SK-N-SH (cell line): ENCODE results near the gene ENPP7. TPM values are rescaled to one million over a fixed set of nuclear protein-coding genes. Genes with fewer than 3 reads are reported as not detected.

Source experiments
- CTCF ChIA-PET: fragments of 300-600, 350-600 bp; formaldehyde crosslinking; extraction: SDS; loops from one replicate; lab custom pipeline; 2021; lab: Yijun Ruan, JAX
- POLR2A ChIA-PET: fragments of 350-600 bp; sonication (Branson Sonifier 250); formaldehyde crosslinking; extraction: SDS; loops from one replicate; lab custom pipeline; 2020; ENCODE audit warnings: antibody characterized with exemption, inconsistent platforms; lab: Yijun Ruan, JAX
- DNase-seq: peaks from one replicate; pipeline ENCODE4 v3.0.0; 2012
- H2AFZ ChIP-seq: fragments of 200-600 bp; sonication (generic); 2 replicates; pipeline ENCODE4 v1.8.1; 2016; ENCODE audit warnings: antibody characterized with exemption, mild to moderate bottlenecking, low read depth
- H3F3A ChIP-seq: fragments of 200-600 bp; sonication (generic); replicated peaks from 2 replicates; pipeline ENCODE3; 2016; ENCODE audit warnings: antibody characterized with exemption, mild to moderate bottlenecking; ENCODE audit not compliant: insufficient read depth
- H3K27ac ChIP-seq, 2 experiments: fragments of 200-500 bp in 1 of 2; fragments of 200-600 bp in 1 of 2; sonication (Bioruptor generic) in 1 of 2; sonication (generic), shearing (Covaris generic) in 1 of 2; 2 replicates each; pipeline versions ENCODE4 v1.5.1 to v1.6.1; 2014 to 2016; ENCODE audit warnings: low read depth in 2 of 2, inconsistent platforms in 1 of 2, low read length in 1 of 2, mild to moderate bottlenecking in 1 of 2, mixed read lengths in 1 of 2
- H3K27me3 ChIP-seq: fragments of 200-600 bp; sonication (generic), shearing (Covaris generic); 2 replicates; pipeline ENCODE4 v1.6.1; 2016; ENCODE audit warnings: mixed run types; ENCODE audit not compliant: insufficient read depth
- H3K36me3 ChIP-seq, 2 experiments: fragments of 200-500 bp in 1 of 2; fragments of 200-600 bp in 1 of 2; sonication (Bioruptor generic) in 1 of 2; sonication (generic) in 1 of 2; replicated peaks in 1 of 2; 2 replicates each; pipeline versions ENCODE3 to v1.5.1; 2014 to 2016; ENCODE audit warnings: low read length in 1 of 2, mild to moderate bottlenecking in 1 of 2; ENCODE audit not compliant: insufficient read depth in 2 of 2, control insufficient read depth in 1 of 2
- H3K4me1 ChIP-seq, 2 experiments: fragments of 200-500 bp in 1 of 2; fragments of 200-600 bp in 1 of 2; sonication (Bioruptor generic) in 1 of 2; sonication (generic), shearing (Covaris generic) in 1 of 2; 2 replicates each; pipeline versions ENCODE4 v1.5.1 to v1.6.1; 2014 to 2016; ENCODE audit warnings: low read depth in 1 of 2, low read length in 1 of 2, mixed run types in 1 of 2; ENCODE audit not compliant: insufficient read depth in 2 of 2, control insufficient read depth in 1 of 2
- H3K4me2 ChIP-seq: fragments of 200-600 bp; sonication (generic), shearing (Covaris generic); 2 replicates; pipeline ENCODE4 v1.6.1; 2017; ENCODE audit warnings: mixed run types
- H3K4me3 ChIP-seq, 2 experiments: fragments of 200-500 bp in 1 of 2; fragments of 200-600 bp in 1 of 2; sonication (Bioruptor generic) in 1 of 2; sonication (generic), shearing (Covaris generic) in 1 of 2; 2 replicates each; pipeline versions ENCODE4 v1.5.1 to v1.8.1; 2014 to 2016; ENCODE audit warnings: low read depth in 2 of 2, inconsistent platforms in 1 of 2, low read length in 1 of 2, mild to moderate bottlenecking in 1 of 2, mixed read lengths in 1 of 2, moderate library complexity in 1 of 2
- H3K79me2 ChIP-seq: fragments of 200-600 bp; sonication (generic); 2 replicates; pipeline ENCODE4 v1.8.1; 2017; ENCODE audit warnings: mild to moderate bottlenecking; ENCODE audit not compliant: insufficient read depth
- H3K9ac ChIP-seq: fragments of 200-600 bp; sonication (generic); 2 replicates; pipeline ENCODE4 v1.6.1; 2017; ENCODE audit warnings: mixed run types
- H3K9me2 ChIP-seq: fragments of 200-600 bp; sonication (generic); 2 replicates; pipeline ENCODE4 v1.6.1; 2017; ENCODE audit warnings: mixed run types
- H3K9me3 ChIP-seq: fragments of 200-600 bp; sonication (generic); 2 replicates; pipeline ENCODE4 v1.6.1; 2017; ENCODE audit warnings: mixed run types, mild to moderate bottlenecking, moderate library complexity
- H4K20me1 ChIP-seq: fragments of 200-600 bp; sonication (generic); 2 replicates; pipeline ENCODE4 v1.6.1; 2017; ENCODE audit warnings: mild to moderate bottlenecking, mixed run types; ENCODE audit not compliant: insufficient read depth
- CHD2 ChIP-seq: fragments of 150-350 bp; IDR thresholded peaks from 2 replicates; pipeline ENCODE4 v1.6.1; 2018; ENCODE audit warnings: low read length; ENCODE audit not compliant: partially characterized antibody
- CTCF ChIP-seq: fragments of 200-600 bp; sonication (generic); IDR thresholded peaks from 2 replicates; pipeline ENCODE4 v1.6.1; 2017; ENCODE audit warnings: antibody characterized with exemption, mild to moderate bottlenecking, moderate library complexity
- EP300 ChIP-seq, 2 experiments: IDR thresholded peaks; 2 replicates each; pipeline versions ENCODE4 v1.4.0 to v1.6.1; 2012; ENCODE audit warnings: borderline replicate concordance in 1 of 2, low read depth in 1 of 2, low read length in 1 of 2
- EZH2phosphoT487 ChIP-seq: fragments of 200-600 bp; sonication (generic); IDR thresholded peaks from 2 replicates; pipeline ENCODE4 v1.6.1; 2017; ENCODE audit warnings: low read depth, mixed run types, mild to moderate bottlenecking, antibody characterized with exemption, moderate library complexity, borderline replicate concordance
- FOSL2 ChIP-seq: IDR thresholded peaks from 2 replicates; pipeline ENCODE4 v1.4.0; 2012; ENCODE audit warnings: low read depth, mild to moderate bottlenecking, moderate library complexity, borderline replicate concordance
- GABPA ChIP-seq: IDR thresholded peaks from 2 replicates; pipeline ENCODE4 v1.4.0; 2012; ENCODE audit warnings: low read depth, mild to moderate bottlenecking
- GATA2 ChIP-seq: sonication (generic); formaldehyde crosslinking; IDR thresholded peaks from 2 replicates; pipeline ENCODE4 v1.5.0; 2020; ENCODE audit warnings: mild to moderate bottlenecking, missing genetic modification reagents
- JUND ChIP-seq: IDR thresholded peaks from 2 replicates; pipeline ENCODE4 v1.4.0; 2012
- NFIC ChIP-seq: IDR thresholded peaks from 2 replicates; pipeline ENCODE4 v1.4.0; 2012; ENCODE audit warnings: borderline replicate concordance
- RCOR1 ChIP-seq: fragments of 150-350 bp; IDR thresholded peaks from 2 replicates; pipeline ENCODE4 v1.6.1; 2017; ENCODE audit warnings: antibody characterized with exemption, low read length
- RXRA ChIP-seq: IDR thresholded peaks from 2 replicates; pipeline ENCODE4 v1.4.0; 2012; ENCODE audit warnings: low read depth, mild to moderate bottlenecking, borderline replicate concordance
- SIN3A ChIP-seq: IDR thresholded peaks from 2 replicates; pipeline ENCODE4 v1.6.1; 2012; ENCODE audit warnings: low read depth, mild to moderate bottlenecking, low read length, moderate library complexity, borderline replicate concordance
- SMC3 ChIP-seq: IDR thresholded peaks from 2 replicates; pipeline ENCODE4 v1.6.1; 2012; ENCODE audit warnings: low read depth, low read length, improper control_type of control experiment
- TAF1 ChIP-seq: IDR thresholded peaks from 2 replicates; pipeline ENCODE4 v1.6.1; 2012; ENCODE audit warnings: low read depth, mild to moderate bottlenecking, low read length, moderate library complexity, borderline replicate concordance
- WGBS: methylation state at CpG from one replicate; pipeline ENCODE4 v1.1.6; 2017; ENCODE audit warnings: low lambda C conversion rate; 5-methylcytosine and 5-hydroxymethylcytosine counted together
- polyA plus RNA-seq, 3 experiments: library from polyadenylated mRNA; depleted of rRNA; stranded (reverse); fragments of >200 nt; gene quantifications; 2 replicates each; pipeline ENCODE4 v1.2.3, GENCODE V29; 2012
- TF ChIP-seq, protein P1 (sequence below): IDR thresholded peaks from 2 replicates; pipeline ENCODE4; 2012
- TF ChIP-seq, protein P2 (sequence below): IDR thresholded peaks from 2 replicates; pipeline ENCODE4 v1.4.0; 2012; ENCODE audit warnings: low read depth, borderline replicate concordance
- TF ChIP-seq, protein P3 (sequence below): IDR thresholded peaks from 2 replicates; pipeline ENCODE4 v1.6.1; 2012; ENCODE audit warnings: mild to moderate bottlenecking, low read depth, low read length, moderate library complexity

The ENPP7 gene
- polyA plus RNA-seq, 1 of the 3 experiments (the other 2 are of a cell fraction), result not detected

- no peak overlapping the region for H3K4me2 ChIP-seq
- H3K27me3 ChIP-seq, result peaks cover 10% of the 10 kb centered on the region; the same call in 1 of the 2 replicates
- no peaks in the 10 kb centered on the region for H3K9me2 ChIP-seq
- no peaks in the 10 kb centered on the region for H3K9me3 ChIP-seq
- no peaks in the 10 kb centered on the region for H3K79me2 ChIP-seq
- no peak overlapping the region for H3K4me3 ChIP-seq
- H3F3A ChIP-seq, result no peaks in the 10 kb centered on the region
- no peaks in the 10 kb centered on the region; a peak in 1 of 4 replicates for H3K4me1 ChIP-seq
- no peak overlapping the region for H3K9ac ChIP-seq
- no peak overlapping the region for H2AFZ ChIP-seq
- 60% methylated on average over 3 of the region's 3 CpGs for WGBS
- DNase-seq, result no peak
- no peak overlapping the region for H3K27ac ChIP-seq
- POLR2A ChIA-PET, result no interaction called here
- TF ChIP-seq FOSL2 (no peak), GABPA (no peak), RXRA (no peak), RCOR1 (no peak), SMC3 (no peak), EP300 (IDR thresholded peaks at IDR 0.05; ENCODE audit: borderline replicate concordance in 1 of 2, low read depth in 1 of 2, low read length in 1 of 2) (no peak), GATA2 (CRISPR knock-in tag) (no peak), TAF1 (no peak), CTCF (no peak), SIN3A (no peak), EZH2phosphoT487 (no peak)
- TF ChIP-seq, protein P1, sequence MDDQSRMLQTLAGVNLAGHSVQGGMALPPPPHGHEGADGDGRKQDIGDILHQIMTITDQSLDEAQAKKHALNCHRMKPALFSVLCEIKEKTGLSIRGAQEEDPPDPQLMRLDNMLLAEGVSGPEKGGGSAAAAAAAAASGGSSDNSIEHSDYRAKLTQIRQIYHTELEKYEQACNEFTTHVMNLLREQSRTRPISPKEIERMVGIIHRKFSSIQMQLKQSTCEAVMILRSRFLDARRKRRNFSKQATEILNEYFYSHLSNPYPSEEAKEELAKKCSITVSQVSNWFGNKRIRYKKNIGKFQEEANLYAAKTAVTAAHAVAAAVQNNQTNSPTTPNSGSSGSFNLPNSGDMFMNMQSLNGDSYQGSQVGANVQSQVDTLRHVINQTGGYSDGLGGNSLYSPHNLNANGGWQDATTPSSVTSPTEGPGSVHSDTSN, result no peak
- H3K36me3 ChIP-seq, result no peaks in the 10 kb centered on the region
- H4K20me1 ChIP-seq, result no peaks in the 10 kb centered on the region
- CTCF ChIA-PET, result interaction anchor here (2.3 to 4.9 kb wide), 2 partner anchors 19 to 24 kb away, joined by 10 to 23 read pairs; no protein-coding TSS in a partner anchor
Measured at GRCh38 chr17:79765708-79766107, 35.0 kb downstream of the ENPP7 start.

- H3K9ac ChIP-seq, result no peak overlapping the region
- peaks cover 28% of the 10 kb centered on the region for H3K27me3 ChIP-seq
- no peak overlapping the region for H3K27ac ChIP-seq
- 85% methylated on average over 22 of the region's 28 CpGs for WGBS
- no peak overlapping the region for H3K4me2 ChIP-seq
- H3K36me3 ChIP-seq, result no peaks in the 10 kb centered on the region
- ChIA-PET CTCF (interaction anchor here (0.6 to 1.3 kb wide), 4 partner anchors 24 to 240 kb away, joined by 3 to 5 read pairs (median 4); no protein-coding TSS in a partner anchor), POLR2A (no interaction called here)
- no peak overlapping the region for H3K4me3 ChIP-seq
- DNase-seq, result no peak
- no peak overlapping the region for H2AFZ ChIP-seq
- no peaks in the 10 kb centered on the region for H3K79me2 ChIP-seq
- no peaks in the 10 kb centered on the region for H3K9me3 ChIP-seq
- H3F3A ChIP-seq, result no peaks in the 10 kb centered on the region
- H3K9me2 ChIP-seq, result no peaks in the 10 kb centered on the region
- no peaks in the 10 kb centered on the region; a peak in 1 of 4 replicates for H3K4me1 ChIP-seq
- no peaks in the 10 kb centered on the region for H4K20me1 ChIP-seq
- TF ChIP-seq CHD2 (no peak), SMC3 (no peak), JUND (no peak), EZH2phosphoT487 (no peak), NFIC (no peak)
- TF ChIP-seq, protein P2, sequence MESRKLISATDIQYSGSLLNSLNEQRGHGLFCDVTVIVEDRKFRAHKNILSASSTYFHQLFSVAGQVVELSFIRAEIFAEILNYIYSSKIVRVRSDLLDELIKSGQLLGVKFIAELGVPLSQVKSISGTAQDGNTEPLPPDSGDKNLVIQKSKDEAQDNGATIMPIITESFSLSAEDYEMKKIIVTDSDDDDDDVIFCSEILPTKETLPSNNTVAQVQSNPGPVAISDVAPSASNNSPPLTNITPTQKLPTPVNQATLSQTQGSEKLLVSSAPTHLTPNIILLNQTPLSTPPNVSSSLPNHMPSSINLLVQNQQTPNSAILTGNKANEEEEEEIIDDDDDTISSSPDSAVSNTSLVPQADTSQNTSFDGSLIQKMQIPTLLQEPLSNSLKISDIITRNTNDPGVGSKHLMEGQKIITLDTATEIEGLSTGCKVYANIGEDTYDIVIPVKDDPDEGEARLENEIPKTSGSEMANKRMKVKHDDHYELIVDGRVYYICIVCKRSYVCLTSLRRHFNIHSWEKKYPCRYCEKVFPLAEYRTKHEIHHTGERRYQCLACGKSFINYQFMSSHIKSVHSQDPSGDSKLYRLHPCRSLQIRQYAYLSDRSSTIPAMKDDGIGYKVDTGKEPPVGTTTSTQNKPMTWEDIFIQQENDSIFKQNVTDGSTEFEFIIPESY, result no peak
- TF ChIP-seq, protein P3, sequence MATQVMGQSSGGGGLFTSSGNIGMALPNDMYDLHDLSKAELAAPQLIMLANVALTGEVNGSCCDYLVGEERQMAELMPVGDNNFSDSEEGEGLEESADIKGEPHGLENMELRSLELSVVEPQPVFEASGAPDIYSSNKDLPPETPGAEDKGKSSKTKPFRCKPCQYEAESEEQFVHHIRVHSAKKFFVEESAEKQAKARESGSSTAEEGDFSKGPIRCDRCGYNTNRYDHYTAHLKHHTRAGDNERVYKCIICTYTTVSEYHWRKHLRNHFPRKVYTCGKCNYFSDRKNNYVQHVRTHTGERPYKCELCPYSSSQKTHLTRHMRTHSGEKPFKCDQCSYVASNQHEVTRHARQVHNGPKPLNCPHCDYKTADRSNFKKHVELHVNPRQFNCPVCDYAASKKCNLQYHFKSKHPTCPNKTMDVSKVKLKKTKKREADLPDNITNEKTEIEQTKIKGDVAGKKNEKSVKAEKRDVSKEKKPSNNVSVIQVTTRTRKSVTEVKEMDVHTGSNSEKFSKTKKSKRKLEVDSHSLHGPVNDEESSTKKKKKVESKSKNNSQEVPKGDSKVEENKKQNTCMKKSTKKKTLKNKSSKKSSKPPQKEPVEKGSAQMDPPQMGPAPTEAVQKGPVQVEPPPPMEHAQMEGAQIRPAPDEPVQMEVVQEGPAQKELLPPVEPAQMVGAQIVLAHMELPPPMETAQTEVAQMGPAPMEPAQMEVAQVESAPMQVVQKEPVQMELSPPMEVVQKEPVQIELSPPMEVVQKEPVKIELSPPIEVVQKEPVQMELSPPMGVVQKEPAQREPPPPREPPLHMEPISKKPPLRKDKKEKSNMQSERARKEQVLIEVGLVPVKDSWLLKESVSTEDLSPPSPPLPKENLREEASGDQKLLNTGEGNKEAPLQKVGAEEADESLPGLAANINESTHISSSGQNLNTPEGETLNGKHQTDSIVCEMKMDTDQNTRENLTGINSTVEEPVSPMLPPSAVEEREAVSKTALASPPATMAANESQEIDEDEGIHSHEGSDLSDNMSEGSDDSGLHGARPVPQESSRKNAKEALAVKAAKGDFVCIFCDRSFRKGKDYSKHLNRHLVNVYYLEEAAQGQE, result no peak
Measured at GRCh38 chr17:79769570-79770506, 39.1 kb downstream of the ENPP7 start.
